ENCODE measurements around the gene ZFAND2A.

DNA sequence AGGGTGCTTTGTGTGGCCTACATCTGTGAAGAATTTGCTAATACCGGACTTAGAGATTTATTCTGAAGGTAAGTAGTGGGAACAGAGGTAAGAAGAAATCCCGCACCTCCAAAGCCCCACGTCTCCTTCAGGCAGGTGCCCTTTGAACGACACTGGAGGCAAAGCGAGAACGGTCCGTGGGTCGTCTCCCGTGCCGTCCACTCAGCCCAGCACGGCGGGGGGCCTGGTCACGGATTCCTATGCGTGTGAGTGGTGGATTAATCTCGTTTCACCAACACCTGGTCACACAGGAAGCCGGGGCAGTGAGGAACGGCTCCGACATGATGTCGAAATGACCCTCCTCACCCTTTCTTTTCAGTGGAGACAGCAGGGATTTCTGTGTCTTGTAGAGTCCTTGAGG lies 21.0 kb upstream of the ZFAND2A start:
- TF ChIP-seq, protein P1, sequence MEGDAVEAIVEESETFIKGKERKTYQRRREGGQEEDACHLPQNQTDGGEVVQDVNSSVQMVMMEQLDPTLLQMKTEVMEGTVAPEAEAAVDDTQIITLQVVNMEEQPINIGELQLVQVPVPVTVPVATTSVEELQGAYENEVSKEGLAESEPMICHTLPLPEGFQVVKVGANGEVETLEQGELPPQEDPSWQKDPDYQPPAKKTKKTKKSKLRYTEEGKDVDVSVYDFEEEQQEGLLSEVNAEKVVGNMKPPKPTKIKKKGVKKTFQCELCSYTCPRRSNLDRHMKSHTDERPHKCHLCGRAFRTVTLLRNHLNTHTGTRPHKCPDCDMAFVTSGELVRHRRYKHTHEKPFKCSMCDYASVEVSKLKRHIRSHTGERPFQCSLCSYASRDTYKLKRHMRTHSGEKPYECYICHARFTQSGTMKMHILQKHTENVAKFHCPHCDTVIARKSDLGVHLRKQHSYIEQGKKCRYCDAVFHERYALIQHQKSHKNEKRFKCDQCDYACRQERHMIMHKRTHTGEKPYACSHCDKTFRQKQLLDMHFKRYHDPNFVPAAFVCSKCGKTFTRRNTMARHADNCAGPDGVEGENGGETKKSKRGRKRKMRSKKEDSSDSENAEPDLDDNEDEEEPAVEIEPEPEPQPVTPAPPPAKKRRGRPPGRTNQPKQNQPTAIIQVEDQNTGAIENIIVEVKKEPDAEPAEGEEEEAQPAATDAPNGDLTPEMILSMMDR (conservative IDR thresholded peaks at IDR 0.05; ENCODE audit: low read length): no peak
- no peak for TF ChIP-seq EZH2phosphoT487 (IDR thresholded peaks at IDR 0.05; ENCODE audit: borderline replicate concordance)

Data from Loucy (cell line).